HEK293T (cell line): ENCODE measurements around the gene DUSP12.

ENCODE experiments used
- ELF4 ChIP-seq: fragments of 450-650 bp; IDR thresholded peaks from 2 replicates; pipeline ENCODE4 v1.6.1; 2017; ENCODE audit warnings: antibody characterized with exemption
- LEF1 ChIP-seq: fragments of 450-650 bp; IDR thresholded peaks from 2 replicates; pipeline ENCODE4 v1.6.1; 2017; ENCODE audit warnings: mild to moderate bottlenecking, borderline replicate concordance
- NFRKB ChIP-seq: fragments of 450-650 bp; IDR thresholded peaks from 2 replicates; pipeline ENCODE4 v1.6.1; 2016; ENCODE audit warnings: mild to moderate bottlenecking, moderate library complexity
- SUZ12 ChIP-seq: fragments of 450-650 bp; IDR thresholded peaks from 2 replicates; pipeline ENCODE4 v1.6.1; 2016; ENCODE audit warnings: mild to moderate bottlenecking
- TARDBP ChIP-seq: fragments of 450-650 bp; IDR thresholded peaks from 2 replicates; pipeline ENCODE4 v1.6.1; 2016

DNA sequence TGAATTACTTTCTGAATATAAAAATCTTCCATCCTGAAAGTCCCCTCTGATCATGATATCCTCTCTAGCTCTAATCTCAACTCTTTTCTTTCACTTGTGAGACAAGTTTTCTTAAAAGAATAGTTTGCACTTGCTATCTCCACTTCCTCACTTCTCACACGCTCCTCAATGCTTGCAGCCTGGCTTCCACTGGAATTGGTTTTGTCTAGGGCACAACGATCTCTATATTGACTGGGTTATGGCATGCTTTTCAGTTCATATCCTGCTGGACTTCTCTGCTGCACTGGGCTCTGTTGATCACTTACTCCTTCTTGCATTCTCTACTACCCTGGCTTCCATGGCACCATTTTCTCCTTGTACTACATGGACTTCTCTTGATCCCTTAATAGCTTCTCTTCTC is 42.1 kb upstream of the DUSP12 start:
- TF ChIP-seq NFRKB (no peak), SUZ12 (no peak), LEF1 (no peak), TARDBP (no peak), ELF4 (no peak)
